ENCODE measurements around the gene LPP. TPM values are rescaled to one million over a fixed set of nuclear protein-coding genes. Genes with fewer than 3 reads are reported as not detected.

The LPP gene
- total RNA-seq, 1 donor = 196 TPM

DNA sequence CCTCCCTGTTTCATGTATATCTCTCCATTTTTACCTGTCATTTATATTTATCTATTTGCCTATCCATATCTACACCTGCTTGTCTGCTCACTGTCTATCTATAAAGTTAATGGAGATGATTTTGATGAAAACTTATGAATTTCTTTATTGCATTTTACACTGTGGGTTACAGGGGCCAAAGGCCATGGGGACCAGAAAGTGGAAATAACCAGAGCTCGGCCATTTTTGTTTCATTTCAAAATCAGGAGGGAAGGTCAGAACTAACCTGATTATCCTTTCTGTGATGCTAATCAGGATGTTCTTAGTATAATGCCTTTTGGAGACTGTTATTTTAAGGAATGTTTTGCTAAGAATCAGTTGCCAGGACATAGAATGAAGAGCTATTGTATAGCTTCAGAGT, 147.2 kb downstream of the LPP start:
- no peak for DNase-seq (ENCODE audit: low read depth)
- no peak overlapping the region for H3K4me3 ChIP-seq (ENCODE audit: low read depth, low read length)
- TF ChIP-seq, protein P1, sequence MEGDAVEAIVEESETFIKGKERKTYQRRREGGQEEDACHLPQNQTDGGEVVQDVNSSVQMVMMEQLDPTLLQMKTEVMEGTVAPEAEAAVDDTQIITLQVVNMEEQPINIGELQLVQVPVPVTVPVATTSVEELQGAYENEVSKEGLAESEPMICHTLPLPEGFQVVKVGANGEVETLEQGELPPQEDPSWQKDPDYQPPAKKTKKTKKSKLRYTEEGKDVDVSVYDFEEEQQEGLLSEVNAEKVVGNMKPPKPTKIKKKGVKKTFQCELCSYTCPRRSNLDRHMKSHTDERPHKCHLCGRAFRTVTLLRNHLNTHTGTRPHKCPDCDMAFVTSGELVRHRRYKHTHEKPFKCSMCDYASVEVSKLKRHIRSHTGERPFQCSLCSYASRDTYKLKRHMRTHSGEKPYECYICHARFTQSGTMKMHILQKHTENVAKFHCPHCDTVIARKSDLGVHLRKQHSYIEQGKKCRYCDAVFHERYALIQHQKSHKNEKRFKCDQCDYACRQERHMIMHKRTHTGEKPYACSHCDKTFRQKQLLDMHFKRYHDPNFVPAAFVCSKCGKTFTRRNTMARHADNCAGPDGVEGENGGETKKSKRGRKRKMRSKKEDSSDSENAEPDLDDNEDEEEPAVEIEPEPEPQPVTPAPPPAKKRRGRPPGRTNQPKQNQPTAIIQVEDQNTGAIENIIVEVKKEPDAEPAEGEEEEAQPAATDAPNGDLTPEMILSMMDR (IDR thresholded peaks at IDR 0.05; ENCODE audit: insufficient read depth, low read depth, low read length) = no peak

DNA sequence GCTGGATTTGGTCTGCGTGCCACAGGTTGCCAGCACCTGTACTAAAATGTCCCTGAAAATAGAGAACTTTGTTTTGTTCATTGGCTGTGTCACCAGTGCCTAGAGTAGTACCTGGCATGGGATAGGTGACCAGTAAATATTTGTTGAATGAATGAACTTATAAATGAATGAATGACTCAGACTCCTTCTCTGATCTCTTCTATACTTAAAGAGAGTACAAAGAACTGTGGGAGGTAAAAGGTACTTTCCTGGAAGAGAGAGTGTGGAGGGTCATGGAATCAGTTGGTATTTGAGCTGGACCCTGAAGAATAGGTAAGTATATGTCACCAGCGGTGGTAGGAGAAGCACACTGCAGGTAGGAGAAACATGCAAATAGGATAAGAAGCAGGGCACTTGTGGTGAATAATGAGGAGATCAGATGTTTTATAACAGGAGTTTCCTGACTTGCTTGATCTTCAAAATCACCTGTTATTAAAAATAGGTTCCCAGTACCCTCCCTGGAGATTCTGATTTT, 149.4 kb downstream of the LPP start:
- TF ChIP-seq, protein P1 (IDR thresholded peaks at IDR 0.05; ENCODE audit: insufficient read depth, low read depth, low read length) = no peak
- no peak for DNase-seq (ENCODE audit: low read depth)
- no peak overlapping the region for H3K4me3 ChIP-seq (ENCODE audit: low read depth, low read length)

DNA sequence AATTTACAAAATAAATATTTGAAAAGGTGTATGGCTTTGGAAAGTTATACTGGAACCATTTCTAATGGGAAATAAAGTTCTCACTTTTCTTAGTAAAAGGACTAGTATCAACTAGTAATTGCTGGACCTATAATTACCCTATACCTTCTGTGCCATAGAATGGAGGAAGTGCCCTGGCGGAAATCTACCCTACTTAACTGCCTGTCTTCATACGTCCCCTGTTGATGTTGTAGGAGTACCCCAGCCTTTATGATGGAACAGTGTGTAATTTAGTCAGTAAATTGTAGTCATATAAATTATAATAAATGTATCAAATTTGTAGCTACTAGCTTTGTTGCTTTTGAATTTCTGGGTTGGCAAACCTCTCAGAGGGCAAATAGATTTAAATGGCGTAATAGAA, 149.9 kb downstream of the LPP start:
- no peak for DNase-seq (ENCODE audit: low read depth)
- no peak overlapping the region for H3K4me3 ChIP-seq (ENCODE audit: low read depth, low read length)
- TF ChIP-seq, protein P1 (IDR thresholded peaks at IDR 0.05; ENCODE audit: insufficient read depth, low read depth, low read length) = no peak

DNA sequence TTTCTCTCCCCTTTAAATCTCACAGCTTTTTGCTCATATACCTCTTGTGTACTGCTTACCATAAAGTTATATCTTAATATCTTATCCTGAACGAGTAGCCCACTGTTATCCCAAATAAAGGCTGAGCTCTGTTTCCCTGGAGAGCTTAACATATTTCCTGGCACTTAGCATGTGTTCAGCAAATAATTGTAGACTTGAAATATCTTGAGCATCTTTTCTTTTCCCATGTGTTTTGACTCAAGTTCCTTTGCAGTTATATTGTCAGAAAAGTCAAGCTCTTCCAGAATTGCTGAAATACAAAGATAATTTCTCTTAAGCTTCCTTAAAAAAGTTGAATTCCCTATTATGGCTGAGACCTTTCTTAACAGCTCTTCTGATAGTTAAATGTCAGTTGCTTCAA, 150.5 kb downstream of the LPP start:
- TF ChIP-seq, protein P1 (IDR thresholded peaks at IDR 0.05; ENCODE audit: insufficient read depth, low read depth, low read length) = no peak
- no peak overlapping the region for H3K4me3 ChIP-seq (ENCODE audit: low read depth, low read length)
- no peak for DNase-seq (ENCODE audit: low read depth)

DNA sequence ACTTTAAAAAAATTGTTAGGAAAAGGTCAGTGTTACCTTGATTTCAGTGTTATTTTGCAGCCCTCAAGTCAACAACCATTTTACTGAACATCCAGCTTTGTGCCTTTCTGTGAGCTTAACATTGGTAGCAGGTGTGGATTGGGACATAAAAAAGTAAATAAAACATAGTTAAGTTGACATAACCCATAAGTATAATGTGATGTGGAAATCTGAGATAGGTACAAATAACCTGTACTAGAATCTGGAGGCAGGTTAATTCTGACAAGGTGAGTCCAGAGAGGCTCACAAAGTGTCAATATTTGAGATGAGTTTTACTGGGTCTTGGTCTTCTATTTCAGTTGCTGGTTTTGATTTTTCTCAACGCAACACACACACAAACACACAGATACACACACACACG, 151.3 kb downstream of the LPP start:
- TF ChIP-seq, protein P1 (IDR thresholded peaks at IDR 0.05; ENCODE audit: insufficient read depth, low read depth, low read length) = no peak
- H3K4me3 ChIP-seq (ENCODE audit: low read depth, low read length) = no peak overlapping the region
- DNase-seq (ENCODE audit: low read depth) = no peak

DNA sequence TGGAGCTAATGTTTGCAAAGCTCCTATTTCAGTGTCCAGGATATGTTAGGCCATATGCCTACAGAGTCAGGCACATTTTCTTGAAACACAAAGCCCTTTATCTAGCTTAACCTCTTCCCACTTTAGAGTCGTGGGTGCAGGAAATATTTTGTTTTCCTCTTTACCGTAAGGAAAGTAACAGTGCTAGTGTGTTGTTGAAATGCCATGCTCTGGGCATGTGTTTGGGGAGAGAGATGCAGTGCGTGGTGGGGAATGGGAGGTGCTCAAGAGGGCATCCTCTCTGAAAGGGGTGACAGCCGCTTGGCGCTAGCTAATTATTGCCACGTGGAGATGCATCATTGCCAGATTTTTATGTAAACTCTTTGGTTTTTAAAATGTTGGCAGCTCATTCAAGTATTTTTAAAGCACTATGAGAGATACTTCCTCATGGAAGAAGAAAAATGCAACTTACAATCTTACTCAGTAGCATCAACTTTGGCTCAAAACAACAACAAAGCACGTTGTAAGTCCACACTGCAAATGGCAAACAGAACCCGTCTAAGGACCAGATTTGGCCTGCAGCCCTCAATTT, 152.6 kb downstream of the LPP start:
- TF ChIP-seq, protein P1 (IDR thresholded peaks at IDR 0.05; ENCODE audit: insufficient read depth, low read depth, low read length) = no peak

More for the DNA sequence above, 152.6 kb downstream of the LPP start:
- no peak overlapping the region for H3K4me3 ChIP-seq (ENCODE audit: low read depth, low read length)
- no peak for DNase-seq (ENCODE audit: low read depth)
